CD14-positive monocyte (primary cell): ENCODE data around the gene C22orf39. TPM values are rescaled to one million over a fixed set of nuclear protein-coding genes. Genes with fewer than 3 reads are reported as not detected.
A peak's percentile ranks its signal among the peaks of the same experiment; 100 is the strongest.

Experiments
- DNase-seq, 3 donors: peaks; one replicate each; pipeline ENCODE4 v3.0.0-alpha.2; 2011 to 2022
- H2AFZ ChIP-seq: 2 replicates; pipeline ENCODE4 v1.6.0; 2012; ENCODE audit warnings: mild to moderate bottlenecking, low read depth, low read length, inconsistent platforms; ENCODE audit not compliant: insufficient read depth, poor library complexity, severe bottlenecking
- H3K27ac ChIP-seq, 2 donors: 1 replicate in 1 of 2; 2 replicates in 1 of 2; pipeline ENCODE4 v1.5.1; 2012 to 2013; ENCODE audit warnings: low read length in 2 of 2, control low read depth in 1 of 2, inconsistent platforms in 1 of 2, low read depth in 1 of 2, mild to moderate bottlenecking in 1 of 2
- H3K27me3 ChIP-seq, 2 donors: one replicate each; pipeline versions ENCODE4 v1.6.0 to v1.6.1; 2011 to 2013; ENCODE audit warnings: low read length in 2 of 2; ENCODE audit not compliant: control insufficient read depth in 2 of 2, insufficient read depth in 2 of 2
- H3K36me3 ChIP-seq, 2 donors: replicated peaks in 1 of 2; 1 replicate in 1 of 2; 2 replicates in 1 of 2; pipeline versions ENCODE4 v1.5.1 to v1.6.1; 2012 to 2013; ENCODE audit warnings: low read length in 2 of 2, control low read depth in 1 of 2, inconsistent platforms in 1 of 2, mild to moderate bottlenecking in 1 of 2; ENCODE audit not compliant: insufficient read depth in 2 of 2, control insufficient read depth in 1 of 2
- H3K4me1 ChIP-seq, 2 donors: 1 replicate in 1 of 2; 2 replicates in 1 of 2; pipeline versions ENCODE4 v1.5.1 to v1.6.1; 2012 to 2013; ENCODE audit warnings: low read length in 2 of 2, control low read depth in 1 of 2, inconsistent platforms in 1 of 2, mild to moderate bottlenecking in 1 of 2, moderate library complexity in 1 of 2; ENCODE audit not compliant: insufficient read depth in 2 of 2, control insufficient read depth in 1 of 2
- H3K4me2 ChIP-seq: replicated peaks from 2 replicates; pipeline ENCODE3; 2012; ENCODE audit warnings: low read length, moderate library complexity, mild to moderate bottlenecking; ENCODE audit not compliant: poor library complexity, severe bottlenecking; ENCODE audit errors: extremely low read depth
- H3K4me3 ChIP-seq, 3 experiments: fragments of 200-600 bp in 1 of 3; sonication (generic) in 1 of 3; replicated peaks in 1 of 3; 1 replicate in 2 of 3; 2 replicates in 1 of 3; pipeline ENCODE4 v1.5.1; 2011 to 2013; ENCODE audit warnings: low read length in 3 of 3, mild to moderate bottlenecking in 3 of 3, control low read depth in 2 of 3, low read depth in 2 of 3, inconsistent platforms in 1 of 3, moderate library complexity in 1 of 3
- H3K79me2 ChIP-seq: 2 replicates; pipeline ENCODE4 v1.6.0; 2012; ENCODE audit warnings: mild to moderate bottlenecking, control low read depth, inconsistent platforms, low read length, moderate library complexity; ENCODE audit not compliant: insufficient read depth
- H3K9ac ChIP-seq: 2 replicates; pipeline ENCODE4 v1.6.0; 2017; ENCODE audit warnings: low read length, mild to moderate bottlenecking; ENCODE audit not compliant: insufficient read depth, poor library complexity, severe bottlenecking
- H3K9me3 ChIP-seq, 2 donors: replicated peaks in 1 of 2; 1 replicate in 1 of 2; 2 replicates in 1 of 2; pipeline versions ENCODE4 v1.5.1 to v1.6.1; 2012 to 2013; ENCODE audit warnings: low read length in 2 of 2, control low read depth in 1 of 2; ENCODE audit not compliant: control insufficient read depth in 1 of 2, insufficient read depth in 1 of 2
- H4K20me1 ChIP-seq: 2 replicates; pipeline ENCODE4 v1.6.0; 2012; ENCODE audit warnings: mild to moderate bottlenecking, low read length, control low read depth, moderate library complexity; ENCODE audit not compliant: insufficient read depth
- H3K27ac Mint-ChIP-seq, 7 donors: one replicate each; pipeline ENCODE4 v1.8.0; 2020; ENCODE audit warnings: mild to moderate bottlenecking in 7 of 7, mixed read lengths in 7 of 7, moderate library complexity in 6 of 7, inconsistent platforms in 2 of 7
- H3K27me3 Mint-ChIP-seq, 3 donors: one replicate each; pipeline ENCODE4 v1.8.0; 2021 to 2022; ENCODE audit warnings: low read depth in 3 of 3, mild to moderate bottlenecking in 3 of 3, mixed read lengths in 3 of 3, moderate library complexity in 3 of 3, inconsistent platforms in 1 of 3
- H3K36me3 Mint-ChIP-seq, 2 donors: one replicate each; pipeline ENCODE4 v1.8.0; 2020; ENCODE audit warnings: mixed read lengths in 2 of 2, inconsistent platforms in 1 of 2, mild to moderate bottlenecking in 1 of 2
- H3K4me1 Mint-ChIP-seq: one replicate; pipeline ENCODE4 v1.8.0; 2020; ENCODE audit warnings: mild to moderate bottlenecking, mixed read lengths
- H3K4me3 Mint-ChIP-seq, 2 donors: one replicate each; pipeline ENCODE4 v1.8.0; 2020; ENCODE audit warnings: mild to moderate bottlenecking in 2 of 2, mixed read lengths in 2 of 2, moderate library complexity in 1 of 2
- H3K9me3 Mint-ChIP-seq, 7 donors: one replicate each; pipeline ENCODE4 v1.8.0; 2020 to 2022; ENCODE audit warnings: mixed read lengths in 7 of 7, mild to moderate bottlenecking in 6 of 7, moderate library complexity in 6 of 7, inconsistent platforms in 2 of 7
- CTCF ChIP-seq: fragments of 200-600 bp; IDR thresholded peaks from one replicate; pipeline ENCODE4 v1.8.0; 2022; ENCODE audit warnings: antibody characterized with exemption, mild to moderate bottlenecking
- WGBS: methylation state at CpG from one replicate; pipeline ENCODE4 v1.1.5; 2013; ENCODE audit warnings: missing lambda C conversion rate; ENCODE audit not compliant: insufficient coverage; 5-methylcytosine and 5-hydroxymethylcytosine counted together
- intact Hi-C, 2 donors: fragments of 100-400 bp; cut with micrococcal nuclease; formaldehyde crosslinking; loops; one replicate each; pipeline versions ENCODE4 v1.15.0 to v1.15.1; 2023
- polyA plus RNA-seq, 3 donors: library from polyadenylated mRNA; depleted of rRNA in 1 of 3; unstranded in 2 of 3; stranded (reverse) in 1 of 3; fragments of 300-500 nt in 2 of 3; fragments of >200 nt in 1 of 3; fragmentation: Illumina TruSeq in 2 of 3; gene quantifications; 1 replicate in 2 of 3; 2 replicates in 1 of 3; pipeline ENCODE4 v1.2.3, GENCODE V29; 2012 to 2021

Gene C22orf39
- polyA plus RNA-seq, 3 donors = 21.2 to 40.3 (median 38.4) TPM

GRCh38 chr22:19480789-19481188 lies 33.3 kb upstream of the C22orf39 start:
- WGBS = 83% methylated on average over 7 of the region's 10 CpGs
- peaks cover 14 to 25% of the 10 kb centered on the region in 2 donors for H3K36me3 Mint-ChIP-seq
- peaks cover 0 to 1% (median 0%) of the 10 kb centered on the region in 7 donors for H3K9me3 Mint-ChIP-seq
- no peak overlapping the region for H3K4me3 Mint-ChIP-seq
- Histone ChIP-seq H3K4me2 (no peak overlapping the region), H3K9ac (no peak overlapping the region), H3K27ac (no peak overlapping the region), H3K27me3 (no peaks in the 10 kb centered on the region), H3K79me2 (peaks cover 47% of the 10 kb centered on the region), H3K36me3 (peaks cover 4 to 27% of the 10 kb centered on the region in 2 donors), H3K4me1 (peaks cover 22 to 28% of the 10 kb centered on the region in 2 donors), H2AFZ (no peak overlapping the region), H4K20me1 (peaks cover 26% of the 10 kb centered on the region), H3K4me3 (no peak overlapping the region), H3K9me3 (no peaks in the 10 kb centered on the region)
- peak overlapping the region in 1 of 7 donors; percentile 5 for H3K27ac Mint-ChIP-seq
- intact Hi-C loops = no loop called here
- no peak for TF ChIP-seq CTCF
- no peak for DNase-seq
- no peaks in the 10 kb centered on the region for H3K27me3 Mint-ChIP-seq
- H3K4me1 Mint-ChIP-seq = peaks cover 27% of the 10 kb centered on the region

- H3K79me2 ChIP-seq = peaks cover 53% of the 10 kb centered on the region
- H3K27ac Mint-ChIP-seq = peak overlapping the region in 1 of 7 donors; percentile 99
- peak overlapping the region; percentile 95 for H3K4me2 ChIP-seq
- H3K4me1 ChIP-seq = peaks cover 22 to 28% of the 10 kb centered on the region in 2 donors
- intact Hi-C loops = no loop called here
- no peak for DNase-seq
- peaks cover 27% of the 10 kb centered on the region for H3K4me1 Mint-ChIP-seq
- peaks cover 32% of the 10 kb centered on the region for H4K20me1 ChIP-seq
- peak overlapping the region; percentile 81 to 89 for H3K4me3 Mint-ChIP-seq
- no peaks in the 10 kb centered on the region for H3K27me3 ChIP-seq
- H3K27ac ChIP-seq = peak overlapping the region in 1 of 2 donors; percentile 100
- H2AFZ ChIP-seq = peak overlapping the region; percentile 90
- no peak for TF ChIP-seq CTCF
- 0% methylated on average over 15 of the region's 15 CpGs for WGBS
- peaks cover 16 to 28% of the 10 kb centered on the region in 2 donors for H3K36me3 Mint-ChIP-seq
- H3K27me3 Mint-ChIP-seq = no peaks in the 10 kb centered on the region
- peaks cover 6 to 27% of the 10 kb centered on the region in 2 donors for H3K36me3 ChIP-seq
- peak overlapping the region; percentile 90 for H3K9ac ChIP-seq
- peak overlapping the region; percentile 21 to 94 (median 69) for H3K4me3 ChIP-seq
- H3K9me3 ChIP-seq = no peaks in the 10 kb centered on the region
- H3K9me3 Mint-ChIP-seq = peaks cover 0 to 1% (median 0%) of the 10 kb centered on the region in 7 donors
Measured at GRCh38 chr22:19480173-19480568, 32.7 kb upstream of the C22orf39 start.
